B cell (primary cell): ENCODE results near the gene SLC30A3. TPM values are rescaled to one million over a fixed set of nuclear protein-coding genes. Genes with fewer than 3 reads are reported as not detected.

ENCODE experiments used
- ATAC-seq: fragments of 200-7000 bp; cut with Tn5 transposase; one replicate; pipeline ENCODE4 v1.10.0; 2021; ENCODE audit warnings: low read depth, mild to moderate bottlenecking, moderate number of reproducible peaks, moderate library complexity
- CTCF ChIA-PET: fragments of 350-600 bp; sonication (Branson Sonifier 250); formaldehyde crosslinking; loops from one replicate; lab custom pipeline; 2021; ENCODE audit warnings: antibody characterized with exemption, inconsistent platforms; lab: Charles Lee
- POLR2A ChIA-PET: fragments of 350-600 bp; sonication (Branson Sonifier 250); formaldehyde crosslinking; loops from one replicate; lab custom pipeline; 2021; ENCODE audit warnings: antibody characterized with exemption; lab: Charles Lee
- DNase-seq: peaks from one replicate; pipeline ENCODE4 v3.0.0; 2013
- H2AFZ ChIP-seq: 2 replicates; pipeline ENCODE4 v1.6.1; 2012; ENCODE audit warnings: mild to moderate bottlenecking, low read depth, low read length; ENCODE audit not compliant: insufficient read depth, poor library complexity, severe bottlenecking
- H3K27ac ChIP-seq, 2 donors: 1 replicate in 1 of 2; 2 replicates in 1 of 2; pipeline ENCODE4 v1.5.1; 2012 to 2013; ENCODE audit warnings: low read length in 2 of 2, mild to moderate bottlenecking in 2 of 2, moderate library complexity in 1 of 2
- H3K27me3 ChIP-seq, 4 experiments: fragments of 200-600 bp in 1 of 4; sonication (generic) in 1 of 4; replicated peaks in 1 of 4; 1 replicate in 2 of 4; 2 replicates in 2 of 4; pipeline versions ENCODE4 v1.6.1 to v1.7.0; 2013 to 2016; ENCODE audit warnings: low read length in 3 of 4, mild to moderate bottlenecking in 2 of 4, mixed read lengths in 1 of 4, moderate library complexity in 1 of 4; ENCODE audit not compliant: insufficient read depth in 4 of 4, control insufficient read depth in 3 of 4; ENCODE audit errors: control extremely low read depth in 1 of 4
- H3K36me3 ChIP-seq, 2 experiments: replicated peaks in 1 of 2; 1 replicate in 1 of 2; 2 replicates in 1 of 2; pipeline versions ENCODE4 v1.6.1 to v1.7.1; 2013; ENCODE audit warnings: low read length in 1 of 2; ENCODE audit not compliant: insufficient read depth in 2 of 2, control insufficient read depth in 1 of 2; ENCODE audit errors: control extremely low read depth in 1 of 2, extremely low read depth in 1 of 2
- H3K4me1 ChIP-seq, 2 donors: fragments of 200-600 bp in 1 of 2; sonication (generic) in 1 of 2; 1 replicate in 1 of 2; 2 replicates in 1 of 2; pipeline versions ENCODE4 v1.5.1 to v1.6.1; 2013 to 2017; ENCODE audit warnings: low read length in 2 of 2; ENCODE audit not compliant: control insufficient read depth in 2 of 2, insufficient read depth in 2 of 2
- H3K4me2 ChIP-seq: replicated peaks from 2 replicates; pipeline ENCODE3; 2012; ENCODE audit warnings: mild to moderate bottlenecking, low read depth, low read length; ENCODE audit not compliant: poor library complexity, severe bottlenecking
- H3K4me3 ChIP-seq, 5 experiments: fragments of 200-600 bp in 1 of 5; sonication (generic) in 1 of 5; 1 replicate in 3 of 5; 2 replicates in 2 of 5; pipeline versions ENCODE4 v1.5.1 to v1.7.0; 2011 to 2016; ENCODE audit warnings: low read length in 4 of 5, mild to moderate bottlenecking in 4 of 5, low read depth in 2 of 5, control low read depth in 1 of 5, moderate library complexity in 1 of 5; ENCODE audit not compliant: insufficient read depth in 1 of 5; ENCODE audit errors: control extremely low read depth in 1 of 5, extremely low read depth in 1 of 5
- H3K79me2 ChIP-seq: fragments of 200-600 bp; sonication (generic); one replicate; pipeline ENCODE4 v1.6.0; 2016; ENCODE audit warnings: low read length; ENCODE audit not compliant: control insufficient read depth, insufficient read depth
- H3K9ac ChIP-seq: fragments of 200-600 bp; sonication (generic); 2 replicates; pipeline ENCODE4 v1.6.1; 2017; ENCODE audit warnings: mild to moderate bottlenecking, low read length, moderate library complexity
- H3K9me3 ChIP-seq, 3 donors: one replicate each; pipeline versions ENCODE4 v1.6.1 to v1.7.1; 2013; ENCODE audit warnings: low read length in 2 of 3; ENCODE audit not compliant: control insufficient read depth in 2 of 3, insufficient read depth in 1 of 3; ENCODE audit errors: control extremely low read depth in 1 of 3
- H4K20me1 ChIP-seq: 2 replicates; pipeline ENCODE4 v1.6.0; 2012; ENCODE audit warnings: mild to moderate bottlenecking, low read length; ENCODE audit not compliant: insufficient read depth, control insufficient read depth, poor library complexity, severe bottlenecking
- H3K27ac Mint-ChIP-seq: one replicate; pipeline ENCODE4 v1.8.0; 2021; ENCODE audit warnings: mixed read lengths
- H3K27me3 Mint-ChIP-seq: one replicate; pipeline ENCODE4 v1.8.0; 2021; ENCODE audit warnings: mixed read lengths
- H3K4me1 Mint-ChIP-seq: one replicate; pipeline ENCODE4 v1.8.0; 2021; ENCODE audit warnings: mixed read lengths
- H3K4me3 Mint-ChIP-seq: one replicate; pipeline ENCODE4 v1.8.0; 2021; ENCODE audit warnings: mixed read lengths
- H3K9me3 Mint-ChIP-seq: one replicate; pipeline ENCODE4 v1.8.0; 2022; ENCODE audit warnings: mixed read lengths; ENCODE audit not compliant: insufficient read depth
- CTCF ChIP-seq: fragments of 200-600 bp; IDR thresholded peaks from one replicate; pipeline ENCODE4 v1.8.0; 2022; ENCODE audit warnings: antibody characterized with exemption, mild to moderate bottlenecking
- EZH2 ChIP-seq: IDR thresholded peaks from 2 replicates; pipeline ENCODE4 v1.6.1; 2012; ENCODE audit warnings: borderline replicate concordance, low read depth, mild to moderate bottlenecking, moderate library complexity, low read length; ENCODE audit not compliant: insufficient read depth, poor library complexity, severe bottlenecking
- WGBS: methylation state at CpG from one replicate; pipeline ENCODE4 v1.1.5; 2013; ENCODE audit warnings: missing lambda C conversion rate; ENCODE audit not compliant: insufficient coverage; 5-methylcytosine and 5-hydroxymethylcytosine counted together
- intact Hi-C: fragments of 100-400 bp; cut with micrococcal nuclease; formaldehyde crosslinking; loops from one replicate; pipeline ENCODE4 v1.10.0; 2022
- polyA plus RNA-seq: library from polyadenylated mRNA; depleted of rRNA; stranded (reverse); fragments of >200 nt; gene quantifications from 2 replicates; pipeline ENCODE4 v1.2.3, GENCODE V29; 2012
- total RNA-seq, 2 donors: library from RNA; stranded (reverse); fragments of 120-200 nt in 1 of 2; gene quantifications; 1 replicate in 1 of 2; 2 replicates in 1 of 2; pipeline versions ENCODE4 v1.2.3 to v1.2.4, GENCODE V29; 2013 to 2022

Gene SLC30A3
- total and polyA plus RNA-seq, 2 donors (not counting 1 experiment from before 2014, with no cell fraction given): 0.09 TPM; not detected in 1

GRCh38 chr2:27255660-27256059 lies 7.2 kb downstream of the SLC30A3 start:
- DNase-seq (no peak), ATAC-seq (no peak)
- Histone ChIP-seq H3K9me3 (peaks cover 0 to 4% (median 0%) of the 10 kb centered on the region in 3 donors), H3K36me3 (no peaks in the 10 kb centered on the region), H3K4me3 (no peak overlapping the region), H3K4me1 (no peaks in the 10 kb centered on the region), H3K79me2 (no peaks in the 10 kb centered on the region), H2AFZ (no peak overlapping the region), H3K27me3 (peaks cover 0 to 65% (median 16%) of the 10 kb centered on the region in 4 experiments), H4K20me1 (no peaks in the 10 kb centered on the region), H3K4me2 (no peak overlapping the region), H3K27ac (no peak overlapping the region), H3K9ac (no peak overlapping the region)
- no peaks in the 10 kb centered on the region for H3K4me1 Mint-ChIP-seq
- no peak overlapping the region for H3K4me3 Mint-ChIP-seq
- ChIA-PET POLR2A (no interaction called here), CTCF (no interaction called here)
- no peak overlapping the region for H3K27ac Mint-ChIP-seq
- TF ChIP-seq EZH2: no peak
- no peak for TF ChIP-seq CTCF
- intact Hi-C loops: no loop called here
- 38% methylated on average over 1 of the region's 1 CpG for WGBS
- no peaks in the 10 kb centered on the region for H3K9me3 Mint-ChIP-seq
- peaks cover 69% of the 10 kb centered on the region for H3K27me3 Mint-ChIP-seq

- H3K4me3 Mint-ChIP-seq: no peak overlapping the region
- no peak for DNase-seq
- Histone ChIP-seq H3K9ac (no peak overlapping the region), H3K9me3 (peaks cover 0 to 6% (median 0%) of the 10 kb centered on the region in 3 donors), H3K79me2 (no peaks in the 10 kb centered on the region), H4K20me1 (no peaks in the 10 kb centered on the region), H3K27me3 (peaks cover 0 to 62% (median 16%) of the 10 kb centered on the region in 4 experiments), H3K36me3 (no peaks in the 10 kb centered on the region), H3K27ac (no peak overlapping the region), H3K4me2 (no peak overlapping the region), H3K4me1 (peaks cover 0 to 3% of the 10 kb centered on the region in 2 donors), H2AFZ (no peak overlapping the region), H3K4me3 (no peak overlapping the region)
- ATAC-seq: no peak
- TF ChIP-seq CTCF (no peak), EZH2 (no peak)
- ChIA-PET CTCF (no interaction called here), POLR2A (no interaction called here)
- no peaks in the 10 kb centered on the region for H3K4me1 Mint-ChIP-seq
- H3K27ac Mint-ChIP-seq: no peak overlapping the region
- intact Hi-C loops: no loop called here
- 79% methylated on average over 12 of the region's 13 CpGs for WGBS
- H3K27me3 Mint-ChIP-seq: peaks cover 64% of the 10 kb centered on the region
- H3K9me3 Mint-ChIP-seq: no peaks in the 10 kb centered on the region
Measured at GRCh38 chr2:27255187-27255586, 7.7 kb downstream of the SLC30A3 start.
